Mononuclear cell (primary cell): ENCODE measurements around the gene GPR37L1. TPM values are rescaled to one million over a fixed set of nuclear protein-coding genes. Genes with fewer than 3 reads are reported as not detected.
A peak's percentile ranks its signal among the peaks of the same experiment; 100 is the strongest.
"Not testable (repeated sequence)": the region's sequence is repeated elsewhere in the genome, so short reads cannot be mapped to it uniquely, and the experiment has no call there.

Source experiments
- H3K27me3 ChIP-seq: 2 replicates; pipeline ENCODE4 v1.6.0; 2011; ENCODE audit warnings: low read length, control low read depth; ENCODE audit not compliant: insufficient read depth
- H3K4me1 ChIP-seq: 2 replicates; pipeline ENCODE4 v1.5.1; 2011; ENCODE audit warnings: mild to moderate bottlenecking, low read length, control low read depth; ENCODE audit not compliant: insufficient read depth
- H3K4me3 ChIP-seq: 2 replicates; pipeline ENCODE4 v1.5.1; 2011; ENCODE audit warnings: mild to moderate bottlenecking, low read length, moderate library complexity
- H3K9me3 ChIP-seq: 2 replicates; pipeline ENCODE4 v1.5.1; 2011; ENCODE audit warnings: low read depth, mild to moderate bottlenecking, control low read depth, low read length
- total RNA-seq: library from RNA; depleted of rRNA; stranded (reverse); fragments of >200 nt; gene quantifications from one replicate; pipeline ENCODE4 v1.2.3, GENCODE V29; 2012

Gene GPR37L1
- total RNA-seq, 1 donor: not detected

DNA sequence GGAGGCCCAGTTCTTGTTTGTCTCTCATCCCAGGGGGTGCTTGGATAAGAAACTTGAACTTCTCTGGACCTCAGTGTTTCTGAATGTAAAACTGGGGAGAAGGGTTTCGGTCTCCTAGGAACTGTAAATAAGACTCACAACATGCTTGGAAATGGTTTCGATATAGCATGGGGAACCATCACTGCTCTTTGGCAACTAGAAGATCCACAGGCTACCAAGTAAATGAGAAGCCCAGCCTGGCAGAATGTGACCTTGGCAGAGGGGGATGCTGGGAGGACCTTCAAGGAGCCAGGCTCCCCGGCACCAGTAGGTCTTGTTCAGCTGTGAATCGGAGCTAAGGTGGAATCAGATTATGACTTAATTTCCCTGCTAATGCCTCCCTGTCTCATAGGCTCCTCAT, 18.1 kb downstream of the GPR37L1 start:
- Histone ChIP-seq H3K27me3 (no peaks in the 10 kb centered on the region), H3K4me3 (no peak overlapping the region), H3K4me1 (peaks cover 42% of the 10 kb centered on the region), H3K9me3 (no peaks in the 10 kb centered on the region)

DNA sequence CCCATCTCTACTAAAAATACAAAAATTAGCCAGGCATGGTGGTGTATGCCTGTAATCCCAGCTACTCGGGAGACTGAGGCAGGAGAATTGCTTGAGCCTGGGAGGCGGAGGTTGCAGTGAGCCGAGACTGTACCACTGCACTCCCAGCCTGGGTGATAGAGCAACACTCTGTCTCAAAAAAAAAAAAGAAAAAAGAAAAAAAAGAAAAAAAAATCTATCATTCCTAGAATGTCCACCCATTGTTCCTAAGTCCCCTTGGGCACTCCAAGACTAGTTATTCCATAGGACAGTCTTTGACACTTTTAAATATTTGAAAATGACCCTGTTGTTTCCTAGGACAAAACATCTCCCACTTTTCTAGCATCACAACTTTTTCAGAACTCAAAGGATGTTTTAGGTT, 18.8 kb downstream of the GPR37L1 start:
- H3K4me3 ChIP-seq, H3K9me3 ChIP-seq, H3K27me3 ChIP-seq: not testable (repeated sequence)
- H3K4me1 ChIP-seq: peaks cover 46% of the 10 kb centered on the region

DNA sequence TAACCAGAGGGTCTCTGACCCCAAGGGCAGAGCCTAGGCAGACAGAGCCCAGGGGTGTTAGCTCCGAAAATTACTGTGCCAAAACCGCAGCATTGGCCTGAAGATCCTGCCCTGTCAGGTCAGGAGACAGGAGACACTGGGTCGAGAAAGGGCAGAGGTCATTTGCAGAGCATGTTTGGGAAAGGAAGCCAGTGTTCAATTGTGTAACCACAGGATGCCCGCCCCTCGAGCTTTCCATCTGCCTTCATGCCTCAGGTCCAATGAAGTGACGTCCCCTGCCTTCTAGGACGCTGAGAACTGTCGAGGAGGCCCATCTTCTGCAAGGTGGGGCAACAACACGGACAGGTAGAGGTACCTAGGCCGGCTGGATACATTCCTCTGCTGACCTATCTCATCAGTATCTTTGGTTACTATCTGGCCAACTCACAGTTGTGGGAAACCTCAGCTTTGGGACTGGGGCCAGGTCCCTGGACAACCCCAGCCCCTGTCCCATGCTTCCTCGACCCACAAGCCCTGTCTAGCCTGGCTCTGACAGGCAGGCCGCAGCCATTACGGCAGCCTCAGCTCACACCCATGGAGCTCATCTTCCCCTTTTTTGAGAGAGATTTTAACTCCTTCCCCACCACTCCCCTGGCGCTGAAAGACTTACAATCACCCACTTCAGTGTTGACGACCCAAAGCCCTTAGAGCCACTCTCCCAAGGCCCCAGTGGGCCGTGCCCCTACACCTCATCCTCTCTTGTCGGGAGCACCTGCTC, 20.5 kb downstream of the GPR37L1 start:
- no peaks in the 10 kb centered on the region for H3K27me3 ChIP-seq
- H3K4me1 ChIP-seq: peaks cover 46% of the 10 kb centered on the region
- H3K4me3 ChIP-seq: peak overlapping the region; percentile 96
- no peaks in the 10 kb centered on the region for H3K9me3 ChIP-seq

DNA sequence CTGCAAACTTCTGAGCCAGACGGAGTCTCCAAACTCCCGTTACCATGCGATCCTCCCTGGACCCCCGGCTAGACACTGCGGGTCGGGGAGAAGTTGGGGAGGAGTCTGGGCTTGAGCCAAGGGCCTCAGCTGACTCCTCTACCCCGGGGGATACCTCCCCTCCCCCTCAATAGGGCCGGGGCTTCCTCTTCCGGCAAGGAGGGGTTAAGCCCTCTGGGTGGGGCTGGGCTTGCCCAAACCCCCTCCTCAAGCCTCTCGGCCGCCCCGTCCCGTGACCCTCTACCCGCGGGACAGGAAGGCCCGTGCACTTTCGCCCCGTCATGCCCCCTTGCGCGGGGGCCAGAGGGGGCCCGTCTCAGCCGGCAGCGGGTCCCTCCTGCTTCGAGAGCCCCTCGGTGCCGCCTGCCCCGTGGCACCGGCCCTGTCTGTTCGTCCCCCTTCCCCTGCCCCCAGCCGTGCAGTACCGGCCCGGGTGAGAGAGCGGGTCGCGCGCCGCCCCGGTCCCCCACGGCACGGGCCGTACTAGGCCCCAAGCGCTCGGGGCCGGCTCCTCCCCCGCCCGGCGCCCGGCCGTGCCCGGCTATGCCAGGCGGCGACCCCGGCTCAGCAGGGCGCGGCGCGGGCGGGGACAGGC, 21.2 kb downstream of the GPR37L1 start:
- peaks cover 46% of the 10 kb centered on the region for H3K4me1 ChIP-seq

DNA sequence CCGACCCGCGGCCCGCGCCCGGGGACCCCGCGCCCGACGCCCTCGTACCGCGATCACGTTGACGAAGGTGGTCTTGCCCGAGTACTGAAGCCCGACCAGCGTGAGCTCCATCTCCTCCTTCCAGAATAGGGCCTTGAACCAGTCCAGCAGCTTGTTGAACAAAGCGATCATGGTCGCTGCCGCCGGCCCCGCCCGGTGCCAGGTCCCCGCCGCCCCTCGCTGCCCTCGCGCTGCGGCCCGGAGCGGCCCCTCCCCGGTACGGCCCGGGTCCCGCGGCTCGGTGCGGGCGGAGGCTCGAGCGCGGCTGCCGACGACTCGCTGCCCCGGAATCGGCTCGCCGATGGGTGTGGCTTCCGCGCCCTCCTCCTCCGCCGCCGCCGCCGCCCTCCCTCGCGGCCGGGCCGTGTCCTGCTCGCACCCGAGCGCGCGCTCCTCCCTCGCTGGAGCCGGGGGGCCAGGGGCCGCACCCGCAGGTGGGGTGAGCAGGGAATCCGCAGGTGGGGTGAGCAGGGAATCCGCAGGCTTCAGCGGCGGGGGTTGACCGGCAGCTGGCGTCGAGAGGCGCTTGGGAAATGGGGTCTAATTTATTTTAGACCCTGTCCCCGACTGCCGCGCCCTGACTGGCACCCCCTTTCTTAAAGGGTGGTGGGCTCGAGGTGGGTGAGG, 21.8 kb downstream of the GPR37L1 start, which contains the start of gene ARL8A:
TSS of gene ARL8A (minus strand) at position 336 of the 666 bp plus-strand sequence. CDS start at position 171, 165 bp downstream.
- Histone ChIP-seq H3K4me1 (peaks cover 46% of the 10 kb centered on the region), H3K9me3 (no peaks in the 10 kb centered on the region), H3K27me3 (no peaks in the 10 kb centered on the region), H3K4me3 (peak within 1 kb of the TSS; percentile 96)

More for the DNA sequence above, 21.2 kb downstream of the GPR37L1 start:
- Histone ChIP-seq H3K4me3 (peak overlapping the region; percentile 96), H3K27me3 (no peaks in the 10 kb centered on the region), H3K9me3 (no peaks in the 10 kb centered on the region)

DNA sequence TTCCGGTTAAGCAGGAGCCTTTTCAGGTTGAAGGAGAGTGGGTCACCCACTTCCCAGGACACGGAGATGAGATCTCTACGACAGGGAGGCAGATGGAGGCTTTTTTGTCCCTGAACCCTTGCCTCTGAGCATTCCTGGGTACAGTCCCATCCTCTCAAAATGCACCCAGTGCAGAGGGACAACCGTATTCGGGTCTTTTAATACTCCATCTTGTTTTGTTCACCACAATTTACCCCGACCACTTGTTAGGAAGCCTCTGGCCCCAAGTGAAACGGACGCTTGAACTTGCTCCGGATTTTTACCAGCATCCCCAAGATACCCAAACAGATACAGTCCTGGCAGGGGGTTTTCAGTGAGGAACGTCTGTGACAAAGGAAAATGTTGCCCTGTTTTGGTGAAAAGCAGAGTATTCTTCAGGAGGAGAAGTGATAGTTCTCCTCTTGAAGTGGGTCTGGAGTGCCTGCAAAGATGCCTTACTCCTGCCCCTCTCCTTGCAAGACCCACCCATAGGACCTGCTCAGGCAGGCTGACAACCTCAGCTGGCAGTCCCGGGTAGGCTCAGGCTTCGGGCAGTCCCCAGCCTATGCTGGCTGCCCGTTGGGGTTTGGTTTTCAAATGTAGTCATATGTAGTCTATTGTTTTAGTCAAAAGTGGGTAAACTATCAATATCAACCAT, 22.5 kb downstream of the GPR37L1 start:
- peaks cover 42% of the 10 kb centered on the region for H3K4me1 ChIP-seq
- peak overlapping the region; percentile 96 for H3K4me3 ChIP-seq
- H3K27me3 ChIP-seq: no peaks in the 10 kb centered on the region
- no peaks in the 10 kb centered on the region for H3K9me3 ChIP-seq

DNA sequence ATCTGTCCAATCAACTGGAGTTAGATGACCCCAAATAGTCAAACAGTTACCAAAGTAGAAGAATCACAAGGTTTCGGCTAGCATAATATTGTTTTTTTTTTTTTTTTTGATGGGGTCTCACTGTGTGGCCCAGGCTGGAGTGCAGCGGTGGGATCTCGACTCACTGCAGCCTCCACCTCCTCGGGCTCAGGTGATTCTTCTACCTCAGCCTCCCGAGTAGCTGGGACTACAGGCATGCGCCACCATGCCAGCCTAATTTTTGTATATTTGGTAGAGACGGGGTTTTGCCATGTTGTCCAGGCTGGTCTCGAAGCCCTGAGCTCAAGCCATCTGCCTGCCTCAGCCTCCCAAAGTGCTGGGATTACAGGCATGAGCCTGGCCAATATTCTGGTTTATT, 23.0 kb downstream of the GPR37L1 start:
- H3K9me3 ChIP-seq, H3K4me3 ChIP-seq, H3K27me3 ChIP-seq: not testable (repeated sequence)
- peaks cover 36% of the 10 kb centered on the region for H3K4me1 ChIP-seq

DNA sequence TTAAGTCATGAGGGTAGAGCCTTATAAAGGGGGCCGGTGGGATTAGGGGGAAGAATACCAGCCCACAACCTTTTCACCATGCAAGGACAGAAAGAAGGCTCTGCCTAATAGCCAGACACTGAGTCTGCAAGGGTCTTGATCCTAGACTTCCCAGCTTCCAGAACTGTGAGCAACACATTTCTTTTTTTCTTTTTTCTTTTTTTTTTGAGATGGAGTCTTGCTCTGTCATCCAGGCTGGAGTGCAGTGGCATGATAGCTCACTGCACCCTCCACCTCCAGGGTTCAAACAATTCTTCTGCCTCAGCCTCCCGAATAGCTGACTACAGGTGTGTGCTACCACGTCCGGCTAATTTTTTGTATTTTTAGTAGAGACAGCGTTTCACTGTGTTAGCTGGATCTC, 23.6 kb downstream of the GPR37L1 start:
- Histone ChIP-seq H3K27me3 (no peaks in the 10 kb centered on the region), H3K4me3 (no peak overlapping the region), H3K9me3 (no peaks in the 10 kb centered on the region), H3K4me1 (peaks cover 33% of the 10 kb centered on the region)

DNA sequence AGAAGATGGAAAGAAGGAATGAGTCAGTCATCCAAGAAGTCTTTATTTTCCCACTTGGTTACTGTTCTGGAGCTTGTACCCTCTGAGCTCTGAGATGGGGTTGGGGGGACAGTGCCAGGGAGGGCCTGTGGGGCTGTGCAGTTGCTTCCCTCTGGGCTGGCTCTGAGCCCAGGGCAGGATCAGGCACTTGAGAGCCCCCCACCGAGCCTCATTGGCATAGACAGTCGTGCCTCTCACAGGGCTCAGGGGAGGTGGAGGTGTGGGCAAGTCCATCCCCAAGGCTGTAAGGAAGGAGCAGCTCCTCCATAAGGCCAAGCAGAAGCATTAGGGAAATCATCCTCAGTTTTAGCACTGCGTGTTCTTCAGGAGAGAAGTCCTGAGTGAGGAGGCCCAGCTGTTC, 24.3 kb downstream of the GPR37L1 start:
- peaks cover 29% of the 10 kb centered on the region for H3K4me1 ChIP-seq
- H3K27me3 ChIP-seq: no peaks in the 10 kb centered on the region
- no peaks in the 10 kb centered on the region for H3K9me3 ChIP-seq
- H3K4me3 ChIP-seq: no peak overlapping the region

DNA sequence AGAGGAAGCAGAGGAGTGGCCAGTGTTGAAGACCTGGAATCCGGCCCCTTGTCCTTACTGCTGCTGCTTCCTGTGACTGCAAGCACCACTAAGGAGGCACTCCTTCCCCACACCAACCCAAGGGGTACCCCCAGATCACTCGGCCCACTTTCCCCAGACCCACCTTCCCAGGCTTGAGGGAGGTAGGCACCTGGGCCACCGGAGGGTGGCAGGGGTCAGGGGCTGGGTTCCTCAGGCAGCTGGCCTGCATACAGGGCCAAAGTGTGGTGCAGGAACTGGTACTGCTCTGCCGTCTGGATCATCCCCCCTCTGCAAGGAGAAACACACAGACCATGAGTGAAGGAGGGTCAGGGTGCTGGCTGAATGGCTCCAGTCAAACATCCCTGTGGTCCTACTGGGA, 25.7 kb downstream of the GPR37L1 start:
- no peak overlapping the region for H3K4me3 ChIP-seq
- H3K4me1 ChIP-seq: peaks cover 15% of the 10 kb centered on the region
- no peaks in the 10 kb centered on the region for H3K27me3 ChIP-seq
- no peaks in the 10 kb centered on the region for H3K9me3 ChIP-seq

DNA sequence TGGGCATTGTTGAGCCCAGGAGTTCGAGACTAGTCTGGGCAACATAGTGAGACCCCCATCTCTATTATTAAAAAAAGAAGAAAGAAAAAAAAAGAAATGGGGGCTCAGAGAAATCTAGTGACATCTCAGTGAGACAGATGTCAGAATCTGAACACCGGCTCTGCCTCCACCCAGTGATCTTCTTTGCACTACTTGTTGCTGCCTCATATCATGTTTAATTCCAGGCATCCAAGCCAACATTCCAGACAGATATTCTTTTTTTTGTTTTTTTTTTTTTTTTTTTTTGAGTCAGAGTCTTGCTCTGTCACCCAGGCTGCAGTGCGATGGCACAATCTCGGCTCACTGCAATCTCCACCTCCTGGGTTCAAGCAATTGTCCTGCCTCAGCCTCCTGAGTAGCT, 26.8 kb downstream of the GPR37L1 start:
- no peaks in the 10 kb centered on the region for H3K27me3 ChIP-seq
- peaks cover 15% of the 10 kb centered on the region for H3K4me1 ChIP-seq
- H3K4me3 ChIP-seq: no peak overlapping the region
- no peaks in the 10 kb centered on the region for H3K9me3 ChIP-seq

DNA sequence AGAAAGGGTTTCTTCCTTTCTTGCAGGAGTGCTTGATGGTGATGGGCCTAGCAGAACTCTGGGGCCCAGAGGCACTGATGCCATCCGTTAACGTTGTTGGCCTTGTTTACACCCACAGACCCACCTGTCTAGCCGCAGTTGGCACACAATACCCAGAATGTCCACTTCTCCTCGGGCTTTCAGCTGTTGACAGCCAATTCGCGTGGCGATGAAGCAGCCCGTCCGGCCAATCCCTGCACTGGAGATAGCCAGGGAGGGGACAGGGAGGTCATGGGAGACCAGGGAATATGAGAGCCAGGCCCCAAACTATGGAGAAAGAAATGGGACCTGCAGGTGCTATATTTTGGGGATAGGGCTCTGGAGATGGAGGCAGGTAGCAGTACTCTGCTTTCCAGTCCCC, 27.5 kb downstream of the GPR37L1 start:
- H3K4me1 ChIP-seq: peaks cover 17% of the 10 kb centered on the region
- H3K9me3 ChIP-seq: no peaks in the 10 kb centered on the region
- H3K27me3 ChIP-seq: no peaks in the 10 kb centered on the region
- no peak overlapping the region for H3K4me3 ChIP-seq

DNA sequence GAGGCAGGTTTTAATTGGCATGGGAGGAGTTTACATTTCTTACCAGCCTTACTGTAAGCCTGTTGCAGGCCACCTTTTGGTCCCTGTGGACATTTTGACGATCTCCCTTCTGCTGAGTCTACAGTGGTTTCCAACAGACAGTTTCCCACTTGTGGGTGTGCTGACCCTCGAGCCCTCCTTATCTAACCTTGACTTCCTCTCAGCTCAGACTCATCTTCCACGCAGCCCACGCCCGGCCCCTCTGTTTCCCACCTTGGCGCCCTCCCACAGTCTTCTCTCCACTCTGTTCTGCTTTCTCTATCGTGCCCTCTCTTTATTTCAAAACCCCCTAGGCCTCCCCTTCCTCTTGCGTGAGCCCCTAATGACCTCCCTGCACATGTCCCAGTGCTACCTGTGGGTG, 27.9 kb downstream of the GPR37L1 start:
- H3K4me1 ChIP-seq: peaks cover 17% of the 10 kb centered on the region
- no peak overlapping the region for H3K4me3 ChIP-seq
- H3K9me3 ChIP-seq: no peaks in the 10 kb centered on the region
- H3K27me3 ChIP-seq: no peaks in the 10 kb centered on the region

DNA sequence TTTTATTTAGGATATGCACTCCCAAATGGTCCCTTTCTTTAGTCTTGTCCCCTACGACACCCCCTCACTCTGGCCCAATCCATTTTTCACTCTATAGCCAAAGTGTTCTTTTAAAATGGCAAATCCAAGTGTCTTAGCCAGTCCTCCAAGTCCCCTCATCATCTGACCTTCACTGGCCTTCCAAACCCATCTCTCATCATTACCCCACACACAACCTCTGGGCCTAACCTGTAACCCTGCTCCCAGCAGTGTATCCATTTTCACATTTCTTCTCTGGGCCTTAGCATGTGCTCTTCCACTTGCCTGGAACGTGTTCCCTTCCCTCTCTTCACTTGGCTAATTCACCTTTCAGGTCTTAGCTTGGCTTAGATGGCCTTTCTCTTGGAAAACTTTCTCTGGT, 28.3 kb downstream of the GPR37L1 start:
- Histone ChIP-seq H3K27me3 (no peaks in the 10 kb centered on the region), H3K4me3 (no peak overlapping the region), H3K9me3 (no peaks in the 10 kb centered on the region), H3K4me1 (peaks cover 17% of the 10 kb centered on the region)

DNA sequence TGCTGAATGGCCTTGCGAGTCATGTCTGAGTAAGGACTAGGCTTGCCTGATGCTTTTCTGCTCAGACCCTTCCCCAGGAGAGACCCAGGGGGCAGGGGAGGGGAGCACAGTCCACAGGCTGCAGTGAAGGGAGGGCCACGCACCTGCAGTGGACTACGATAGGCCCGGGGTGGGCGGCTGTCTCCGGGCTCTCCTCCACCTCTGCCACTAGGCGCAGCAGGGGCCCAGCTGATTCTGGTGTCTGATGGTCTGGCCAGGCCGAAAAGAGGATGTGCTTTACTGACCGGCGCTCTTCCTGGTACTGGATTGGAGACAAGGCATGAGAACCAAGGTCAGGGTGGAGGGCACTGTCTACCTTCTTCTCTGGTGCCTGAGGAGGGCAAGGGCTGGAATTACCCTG, 29.7 kb downstream of the GPR37L1 start:
- Histone ChIP-seq H3K9me3 (no peaks in the 10 kb centered on the region), H3K27me3 (no peaks in the 10 kb centered on the region), H3K4me1 (peaks cover 28% of the 10 kb centered on the region), H3K4me3 (no peak overlapping the region)
